SH-SY5Y (cell line): Measurements from ENCODE around the gene SLC24A5.

ENCODE experiments used
- GATA2 ChIP-seq: IDR thresholded peaks from 2 replicates; pipeline ENCODE4 v1.6.1; 2011; ENCODE audit warnings: mild to moderate bottlenecking, low read depth, low read length
- GATA3 ChIP-seq: IDR thresholded peaks from 2 replicates; pipeline ENCODE4 v1.6.1; 2011; ENCODE audit warnings: low read depth, mild to moderate bottlenecking, low read length, moderate library complexity

- no peak for TF ChIP-seq GATA3
- TF ChIP-seq GATA2 = no peak
Observed at GRCh38 chr15:48131324-48131723, 10.5 kb downstream of the SLC24A5 start.
